Measurements from ENCODE around the gene NCSTN. TPM values are rescaled to one million over a fixed set of nuclear protein-coding genes. Genes with fewer than 3 reads are reported as not detected.

The NCSTN gene
- total RNA-seq, 1 donor from 2014 or later = 24.5 TPM

GRCh38 chr1:160346958-160347357 is 3.8 kb downstream of the NCSTN start:
- FAIRE-seq (no peak), DNase-seq (ENCODE audit: low spot score in 2 of 2) (no peak)

GRCh38 chr1:160351629-160352028 is 8.4 kb downstream of the NCSTN start:
- FAIRE-seq (no peak), DNase-seq (ENCODE audit: low spot score in 2 of 2) (no peak)

- no peak for FAIRE-seq
- no peak for DNase-seq (ENCODE audit: low spot score in 2 of 2)
Observed at GRCh38 chr1:160352555-160352954, 9.4 kb downstream of the NCSTN start.

- DNase-seq (ENCODE audit: low spot score in 2 of 2) = no peak
- FAIRE-seq = no peak
Observed at GRCh38 chr1:160353223-160353622, 10.0 kb downstream of the NCSTN start.

GRCh38 chr1:160354388-160354985 is 11.3 kb downstream of the NCSTN start:
- DNase-seq (ENCODE audit: low spot score in 2 of 2) = no peak
- no peak for FAIRE-seq

GRCh38 chr1:160357286-160358002 is 14.3 kb downstream of the NCSTN start:
- FAIRE-seq (no peak), DNase-seq (ENCODE audit: low spot score in 2 of 2) (no peak)

GRCh38 chr1:160358073-160358472 is 14.9 kb downstream of the NCSTN start:
- no peak for FAIRE-seq
- DNase-seq (ENCODE audit: low spot score in 2 of 2) = no peak

GRCh38 chr1:160359559-160360226 is 16.5 kb downstream of the NCSTN start:
- DNase-seq (ENCODE audit: low spot score in 2 of 2) (no peak), FAIRE-seq (no peak)

GRCh38 chr1:160360227-160360695 is 17.1 kb downstream of the NCSTN start:
- DNase-seq (ENCODE audit: low spot score in 2 of 2) (no peak), FAIRE-seq (no peak)

- FAIRE-seq (no peak), DNase-seq (ENCODE audit: low spot score in 2 of 2) (no peak)
Observed at GRCh38 chr1:160361199-160361598, 18.0 kb downstream of the NCSTN start.

GRCh38 chr1:160361814-160362167 is 18.6 kb downstream of the NCSTN start:
- DNase-seq (ENCODE audit: low spot score in 2 of 2) (no peak), FAIRE-seq (no peak)

- FAIRE-seq = no peak
Observed at GRCh38 chr1:160362168-160362957, 19.2 kb downstream of the NCSTN start.

GRCh38 chr1:160363010-160363409 is 19.8 kb downstream of the NCSTN start:
- no peak for FAIRE-seq
- no peak for DNase-seq (ENCODE audit: low spot score in 2 of 2)

More at GRCh38 chr1:160362168-160362957, 19.2 kb downstream of the NCSTN start:
- no peak for DNase-seq (ENCODE audit: low spot score in 2 of 2)

- no peak for FAIRE-seq
- no peak for DNase-seq (ENCODE audit: low spot score in 2 of 2)
Observed at GRCh38 chr1:160363951-160364735, 21.0 kb downstream of the NCSTN start.

GRCh38 chr1:160365325-160365724 is 22.1 kb downstream of the NCSTN start:
- FAIRE-seq = no peak
- no peak for DNase-seq (ENCODE audit: low spot score in 2 of 2)

GRCh38 chr1:160366731-160367515 is 23.7 kb downstream of the NCSTN start, which contains the start of gene NHLH1:
Gene NHLH1 (plus strand): TSS chr1:160367071. CDS start chr1:160370732, 3,661 bp downstream.
- no peak for FAIRE-seq
- DNase-seq (ENCODE audit: low spot score in 2 of 2) = no peak

- FAIRE-seq = no peak
- DNase-seq (ENCODE audit: low spot score in 2 of 2) = no peak
Observed at GRCh38 chr1:160367516-160367900, 24.3 kb downstream of the NCSTN start.

- FAIRE-seq = no peak
Observed at GRCh38 chr1:160367934-160368923, 25.0 kb downstream of the NCSTN start.

More at GRCh38 chr1:160367934-160368923, 25.0 kb downstream of the NCSTN start:
- no peak for DNase-seq (ENCODE audit: low spot score in 2 of 2)

Measured in frontal cortex (tissue), 4 donors.